HG03571 (cell line): ENCODE measurements around the gene ULK3.
A peak's percentile ranks its signal among the peaks of the same experiment; 100 is the strongest.

Experiments
- ATAC-seq: cut with Tn5 transposase; IDR thresholded peaks from one replicate; pipeline ENCODE4 v1.9.1; 2021; ENCODE audit not compliant: unreplicated experiment

ULK3 gene

DNA sequence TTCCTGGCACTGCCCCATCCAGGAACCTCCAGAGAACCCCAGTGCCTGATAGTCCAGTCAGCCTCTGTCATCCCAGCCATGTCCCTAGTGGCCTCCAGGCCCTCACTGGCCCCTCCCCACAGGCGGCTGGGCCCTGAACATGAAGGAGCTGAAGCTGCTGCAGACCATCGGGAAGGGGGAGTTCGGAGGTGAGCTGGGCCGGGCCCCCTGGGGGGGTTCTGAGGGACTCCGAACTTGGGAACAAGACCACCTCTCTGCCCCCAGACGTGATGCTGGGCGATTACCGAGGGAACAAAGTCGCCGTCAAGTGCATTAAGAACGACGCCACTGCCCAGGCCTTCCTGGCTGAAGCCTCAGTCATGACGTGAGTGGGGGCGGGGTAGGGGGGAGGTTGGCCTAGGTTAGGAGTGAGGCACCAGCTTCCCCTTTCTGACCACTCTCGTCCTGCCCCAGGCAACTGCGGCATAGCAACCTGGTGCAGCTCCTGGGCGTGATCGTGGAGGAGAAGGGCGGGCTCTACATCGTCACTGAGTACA lies 42.3 kb downstream of the ULK3 start:
- ATAC-seq, result no peak

- ATAC-seq, result peak; percentile 58
Measured at GRCh38 chr15:74799856-74800558, 42.9 kb downstream of the ULK3 start.

DNA sequence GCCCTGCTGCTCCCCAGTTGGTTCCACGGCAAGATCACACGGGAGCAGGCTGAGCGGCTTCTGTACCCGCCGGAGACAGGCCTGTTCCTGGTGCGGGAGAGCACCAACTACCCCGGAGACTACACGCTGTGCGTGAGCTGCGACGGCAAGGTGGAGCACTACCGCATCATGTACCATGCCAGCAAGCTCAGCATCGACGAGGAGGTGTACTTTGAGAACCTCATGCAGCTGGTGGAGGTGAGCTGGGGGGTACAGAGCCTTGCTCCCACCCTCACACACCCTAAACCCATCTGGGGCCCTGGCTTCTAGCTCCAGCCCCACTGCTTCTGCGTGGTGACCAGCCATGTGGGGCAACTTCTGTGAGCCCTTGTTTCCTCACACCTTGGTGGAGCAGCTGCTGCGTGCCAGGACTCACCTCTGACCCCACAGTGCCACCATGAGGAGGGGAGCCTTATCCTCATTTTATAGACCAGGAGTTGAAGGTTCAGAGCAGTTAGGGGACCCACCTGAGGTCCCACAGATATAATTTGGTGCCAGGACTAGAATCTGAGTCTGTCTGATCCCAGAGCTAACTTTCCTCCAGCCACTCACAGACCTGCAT lies 43.6 kb downstream of the ULK3 start:
- no peak for ATAC-seq

GRCh38 chr15:74798388-74799254 lies 44.3 kb downstream of the ULK3 start:
- ATAC-seq, result no peak

DNA sequence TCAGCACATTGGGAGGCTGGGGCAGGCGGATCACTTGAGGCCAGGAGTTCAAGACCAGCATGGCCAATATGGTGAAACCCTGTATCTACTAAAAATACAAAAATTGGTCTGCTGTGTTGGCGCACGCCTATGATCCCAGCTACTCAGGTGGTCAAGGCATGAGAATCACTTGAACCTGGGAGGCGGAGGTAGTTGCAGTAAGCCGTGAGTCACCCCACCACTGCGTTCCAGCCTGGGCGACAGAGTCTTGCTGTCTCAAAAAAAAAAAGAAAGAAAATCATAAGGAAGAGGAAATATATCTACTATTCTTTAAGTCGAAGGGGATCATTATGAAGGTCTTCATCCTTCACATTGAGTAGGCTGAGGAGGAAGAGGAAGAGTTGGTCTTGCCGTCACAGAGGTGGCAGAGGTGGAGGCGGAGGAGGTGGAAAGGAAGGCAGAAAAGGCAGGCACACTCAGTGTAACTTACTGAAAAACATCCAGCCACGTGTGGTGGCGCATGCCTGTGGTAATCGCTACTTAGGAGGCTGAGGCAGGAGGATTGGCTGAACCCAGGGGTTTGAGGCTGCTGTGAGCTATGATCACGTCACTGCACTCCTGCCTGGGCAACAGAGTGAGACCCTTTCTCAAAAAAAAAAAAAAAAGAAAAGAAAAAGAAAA lies 46.9 kb downstream of the ULK3 start:
- no peak for ATAC-seq

- ATAC-seq, result no peak
Measured at GRCh38 chr15:74794970-74795349, 48.0 kb downstream of the ULK3 start.

GRCh38 chr15:74794248-74794969 lies 48.5 kb downstream of the ULK3 start:
- no peak for ATAC-seq

DNA sequence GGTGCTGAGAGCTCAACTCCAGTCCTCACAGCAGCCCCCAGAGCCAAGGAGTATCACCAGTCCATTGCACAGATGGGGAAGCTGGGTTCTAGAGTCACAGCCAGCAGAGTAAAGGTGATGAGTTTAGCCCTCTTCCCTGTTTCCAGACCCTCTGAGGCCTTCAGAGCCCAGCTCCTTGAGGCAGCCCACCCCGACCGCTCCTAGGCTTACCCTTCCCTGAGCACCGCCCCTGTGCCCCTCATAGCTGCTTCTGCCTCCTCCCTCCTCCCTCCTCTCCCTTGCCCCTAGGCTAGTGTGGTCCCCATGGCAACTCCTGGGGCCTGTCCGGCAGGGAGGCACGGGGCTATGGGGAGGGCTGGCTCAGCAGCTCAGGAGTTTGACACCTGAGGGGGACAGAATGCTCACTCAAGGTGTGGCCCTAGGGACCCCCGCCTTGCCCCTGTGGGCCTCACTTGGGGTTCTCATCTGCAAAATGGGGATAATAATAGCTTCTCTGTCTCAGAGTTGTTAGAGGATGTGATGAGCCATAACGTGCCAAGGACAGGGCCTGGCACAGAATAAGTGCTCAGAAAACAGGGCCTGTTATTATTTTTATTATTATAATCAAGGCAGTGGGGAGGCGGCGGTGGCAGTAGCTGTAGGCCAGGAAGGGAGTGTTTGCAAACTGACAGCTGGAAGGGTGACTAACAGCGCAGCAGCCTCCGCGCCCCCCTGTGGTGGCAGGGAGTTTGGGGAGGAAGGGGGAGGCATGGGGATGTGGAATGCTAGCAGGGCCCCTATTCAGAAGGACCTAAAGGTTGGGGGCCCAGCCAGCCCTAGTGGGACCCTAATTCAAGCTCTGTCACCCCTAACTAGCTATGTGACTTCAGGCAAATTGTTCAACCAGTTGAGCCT lies 49.6 kb downstream of the ULK3 start:
- no peak for ATAC-seq

- ATAC-seq, result no peak
Measured at GRCh38 chr15:74792227-74793016, 50.5 kb downstream of the ULK3 start.

GRCh38 chr15:74791667-74792066 lies 51.3 kb downstream of the ULK3 start:
- no peak for ATAC-seq

GRCh38 chr15:74791007-74791406 lies 51.9 kb downstream of the ULK3 start:
- ATAC-seq, result no peak

GRCh38 chr15:74790080-74790916 lies 52.7 kb downstream of the ULK3 start:
- no peak for ATAC-seq

GRCh38 chr15:74789741-74790079 lies 53.2 kb downstream of the ULK3 start:
- no peak for ATAC-seq

- no peak for ATAC-seq
Measured at GRCh38 chr15:74789171-74789631, 53.8 kb downstream of the ULK3 start.

DNA sequence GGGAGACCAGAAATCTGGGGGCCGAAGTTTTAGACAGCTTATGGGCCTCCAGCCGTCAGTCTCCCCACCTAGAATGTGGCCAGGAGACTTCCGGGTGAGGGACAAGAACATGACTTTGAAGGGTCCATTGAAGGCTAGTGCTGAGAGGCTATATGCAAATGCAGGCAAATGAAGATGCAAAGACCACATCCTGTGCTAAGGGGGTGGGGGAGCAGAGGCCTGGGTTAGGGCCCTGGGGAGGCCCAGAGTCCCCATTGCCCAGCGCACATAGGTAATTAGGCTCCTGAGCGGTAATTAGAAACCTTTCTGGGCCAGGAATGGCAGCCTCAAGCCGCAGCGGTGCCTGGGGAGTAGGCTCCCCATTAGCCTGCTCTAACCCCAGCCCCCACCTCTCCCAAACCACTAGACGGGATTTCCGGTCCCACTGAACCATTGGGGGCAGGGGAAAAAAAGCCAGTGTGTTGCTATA lies 54.2 kb downstream of the ULK3 start:
- ATAC-seq, result no peak

DNA sequence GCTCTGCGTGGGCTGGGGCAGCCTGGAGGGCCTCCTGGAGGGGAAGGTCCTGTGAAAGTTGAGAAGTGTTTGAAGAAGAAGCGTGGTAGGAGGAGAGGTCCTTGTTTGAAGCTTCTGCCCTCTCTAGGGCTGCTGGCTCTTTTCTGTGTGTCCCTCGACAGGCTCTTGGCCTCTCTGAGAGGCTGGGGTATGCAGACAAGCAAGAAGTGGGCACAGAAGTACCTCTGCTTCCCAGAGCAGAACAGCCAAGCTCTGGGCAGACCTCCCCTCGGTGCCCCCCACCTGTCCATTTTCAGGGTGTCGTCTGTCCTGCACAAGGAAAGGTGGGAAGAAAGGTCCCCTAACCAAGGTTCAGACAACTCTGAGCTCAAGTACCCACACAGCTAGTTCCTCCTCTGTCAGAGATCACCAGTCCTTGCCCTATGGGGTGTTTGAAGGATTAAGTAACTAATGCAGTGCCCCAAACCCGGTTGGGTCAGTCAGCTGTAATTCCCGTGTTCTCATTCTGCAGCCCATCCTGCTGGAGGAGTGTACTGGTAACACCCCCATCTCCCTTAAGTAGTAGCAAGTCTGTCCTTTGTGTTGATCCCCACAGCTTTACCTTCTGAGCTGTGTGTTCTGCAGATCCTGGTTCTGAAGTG lies 54.8 kb downstream of the ULK3 start:
- no peak for ATAC-seq
